CD4-positive, alpha-beta T cell (primary cell): Measurements from ENCODE around the gene ZSCAN31. TPM values are rescaled to one million over a fixed set of nuclear protein-coding genes. Genes with fewer than 3 reads are reported as not detected.

Experiments
- ATAC-seq: fragments of 200-7000 bp; cut with Tn5 transposase; one replicate; pipeline ENCODE4 v1.10.0; 2022; ENCODE audit warnings: mild to moderate bottlenecking; ENCODE audit not compliant: poor library complexity
- CTCF ChIA-PET: fragments of 350-600 bp; sonication (Branson Sonifier 250); formaldehyde crosslinking; loops from one replicate; lab custom pipeline; 2021; ENCODE audit warnings: antibody characterized with exemption, inconsistent platforms; lab: Charles Lee
- POLR2A ChIA-PET: fragments of 350-600 bp; sonication (Branson Sonifier 250); formaldehyde crosslinking; loops from one replicate; lab custom pipeline; 2021; ENCODE audit warnings: antibody characterized with exemption, inconsistent platforms; lab: Charles Lee
- DNase-seq, 14 experiments: peaks; one replicate each; pipeline ENCODE4 v3.0.0-alpha.2; 2013 to 2020; ENCODE audit warnings: mixed read lengths in 2 of 14
- H3K27ac ChIP-seq, 2 donors: one replicate each; pipeline versions ENCODE4 v1.5.1 to v1.7.0; 2013; ENCODE audit warnings: low read length in 2 of 2, low read depth in 1 of 2, mild to moderate bottlenecking in 1 of 2
- H3K27me3 ChIP-seq, 2 experiments: 1 replicate in 1 of 2; 2 replicates in 1 of 2; pipeline versions ENCODE4 v1.6.1 to v1.7.0; 2013; ENCODE audit warnings: low read length in 2 of 2, control low read depth in 1 of 2, mild to moderate bottlenecking in 1 of 2, moderate library complexity in 1 of 2; ENCODE audit not compliant: insufficient read depth in 2 of 2, control insufficient read depth in 1 of 2
- H3K36me3 ChIP-seq: one replicate; pipeline ENCODE4 v1.6.1; 2013; ENCODE audit warnings: low read length, control low read depth; ENCODE audit not compliant: insufficient read depth
- H3K4me1 ChIP-seq: one replicate; pipeline ENCODE4 v1.6.1; 2013; ENCODE audit warnings: low read length, control low read depth; ENCODE audit not compliant: insufficient read depth
- H3K4me3 ChIP-seq: one replicate; pipeline ENCODE4 v1.5.1; 2013; ENCODE audit warnings: mild to moderate bottlenecking, low read length, moderate library complexity
- H3K9me3 ChIP-seq, 2 experiments: 1 replicate in 1 of 2; 2 replicates in 1 of 2; pipeline versions ENCODE4 v1.6.1 to v1.7.0; 2013; ENCODE audit warnings: low read length in 2 of 2, mild to moderate bottlenecking in 2 of 2, control low read depth in 1 of 2, moderate library complexity in 1 of 2; ENCODE audit not compliant: control insufficient read depth in 1 of 2, insufficient read depth in 1 of 2
- H3K27ac Mint-ChIP-seq: one replicate; pipeline ENCODE4 v1.8.0; 2020; ENCODE audit warnings: mixed read lengths
- H3K27me3 Mint-ChIP-seq: one replicate; pipeline ENCODE4 v1.8.0; 2021; ENCODE audit warnings: mixed read lengths
- H3K36me3 Mint-ChIP-seq: one replicate; pipeline ENCODE4 v1.8.0; 2021; ENCODE audit warnings: low read depth, mixed read lengths
- H3K4me1 Mint-ChIP-seq: one replicate; pipeline ENCODE4 v1.8.0; 2021; ENCODE audit warnings: low read depth, mixed read lengths
- H3K4me3 Mint-ChIP-seq: one replicate; pipeline ENCODE4 v1.8.0; 2020; ENCODE audit warnings: mild to moderate bottlenecking, mixed read lengths
- H3K9me3 Mint-ChIP-seq: one replicate; pipeline ENCODE4 v1.8.0; 2020; ENCODE audit warnings: mixed read lengths
- CTCF ChIP-seq: fragments of 200-600 bp; IDR thresholded peaks from one replicate; pipeline ENCODE4 v1.8.0; 2022; ENCODE audit warnings: antibody characterized with exemption, mild to moderate bottlenecking
- intact Hi-C, 2 experiments: fragments of 100-400 bp; cut with DNase I in 1 of 2; cut with micrococcal nuclease in 1 of 2; formaldehyde crosslinking; loops; one replicate each; pipeline versions ENCODE4 v1.15.1 to v1.9.0; 2023 to 2025; cut with DNase I, micrococcal nuclease
- total RNA-seq, 174 experiments: library from RNA in 2 of 174; stranded (reverse) in 2 of 174; gene quantifications; one replicate each; pipeline ENCODE4 v1.2.3 and lab custom pipeline; 2021 to 2026

ZSCAN31 gene
- total RNA-seq, 2 experiments from 2014 or later = 0.88 to 1.1 TPM

- Mint-ChIP-seq H3K4me3 (no peak overlapping the region), H3K27me3 (peaks cover 27% of the 10 kb centered on the region), H3K36me3 (no peaks in the 10 kb centered on the region), H3K27ac (no peak overlapping the region), H3K9me3 (peaks cover 2% of the 10 kb centered on the region), H3K4me1 (no peaks in the 10 kb centered on the region)
- TF ChIP-seq CTCF = no peak
- CTCF ChIA-PET = interaction anchor here (2.1 kb wide), 1 partner anchor 16 kb away, joined by 6 read pairs; no protein-coding TSS in a partner anchor
- H3K27ac ChIP-seq = no peak overlapping the region
- peaks cover 0 to 1% of the 10 kb centered on the region in 2 experiments for H3K27me3 ChIP-seq
- H3K4me1 ChIP-seq = peaks cover 15% of the 10 kb centered on the region
- intact Hi-C loops = no loop called here
- H3K4me3 ChIP-seq = no peak overlapping the region
- H3K36me3 ChIP-seq = no peaks in the 10 kb centered on the region
- POLR2A ChIA-PET = no interaction called here
- no peak for DNase-seq
- ATAC-seq = no peak
- H3K9me3 ChIP-seq = peaks cover 0 to 4% of the 10 kb centered on the region in 2 experiments
These were observed 4.6 kb upstream of the ZSCAN31 start for GRCh38 chr6:28340310-28341095.

- no peak for DNase-seq
- H3K4me1 ChIP-seq = peaks cover 23% of the 10 kb centered on the region
- H3K36me3 ChIP-seq = no peaks in the 10 kb centered on the region
- H3K36me3 Mint-ChIP-seq = no peaks in the 10 kb centered on the region
- POLR2A ChIA-PET = interaction anchor here (1.0 to 2.2 kb wide), 4 partner anchors 12 to 195 kb away, joined by 3 to 13 read pairs (median 5); partner anchors contain the start of genes ZKSCAN3 and ZKSCAN8
- no peak for TF ChIP-seq CTCF
- peaks cover 0 to 4% of the 10 kb centered on the region in 2 experiments for H3K9me3 ChIP-seq
- H3K9me3 Mint-ChIP-seq = peaks cover 2% of the 10 kb centered on the region
- no peak overlapping the region for H3K27ac ChIP-seq
- no peak overlapping the region for H3K27ac Mint-ChIP-seq
- intact Hi-C loops = loop anchor here in 1 of 2 experiments (10.0 kb wide), 1 partner anchor 108 kb away; the partner anchor contains the start of gene ZSCAN23
- no peak overlapping the region for H3K4me3 Mint-ChIP-seq
- CTCF ChIA-PET = interaction anchor here (3.6 kb wide), 1 partner anchor 19 kb away, joined by 17 read pairs; no protein-coding TSS in a partner anchor
- H3K4me3 ChIP-seq = no peak overlapping the region
- peaks cover 5% of the 10 kb centered on the region for H3K4me1 Mint-ChIP-seq
- no peaks in the 10 kb centered on the region for H3K27me3 ChIP-seq
- H3K27me3 Mint-ChIP-seq = peaks cover 4% of the 10 kb centered on the region
- ATAC-seq = no peak
These were observed 1.2 kb upstream of the ZSCAN31 start for GRCh38 chr6:28337121-28337520.

GRCh38 chr6:28336284-28337120, 554 bp upstream of the ZSCAN31 start:
- intact Hi-C loops = loop anchor here in 1 of 2 experiments (10.0 kb wide), 1 partner anchor 108 kb away; the partner anchor contains the start of gene ZSCAN23
- CTCF ChIA-PET = interaction anchor here (1.3 to 3.6 kb wide), 2 partner anchors 19 to 67 kb away, joined by 4 to 17 read pairs; no protein-coding TSS in a partner anchor

More at GRCh38 chr6:28336284-28337120, 554 bp upstream of the ZSCAN31 start:
- Histone ChIP-seq H3K4me3 (peak overlapping the region; percentile 65), H3K4me1 (peaks cover 23% of the 10 kb centered on the region), H3K9me3 (peaks cover 0 to 4% of the 10 kb centered on the region in 2 experiments), H3K36me3 (no peaks in the 10 kb centered on the region), H3K27ac (peak overlapping the region; percentile 81 to 85), H3K27me3 (no peaks in the 10 kb centered on the region)
- H3K27ac Mint-ChIP-seq = no peak overlapping the region
- no peaks in the 10 kb centered on the region for H3K36me3 Mint-ChIP-seq
- TF ChIP-seq CTCF = no peak
- POLR2A ChIA-PET = interaction anchor here (1.0 to 2.2 kb wide), 11 partner anchors 13 to 559 kb away, joined by 3 to 18 read pairs (median 5); partner anchors contain the start of genes ZKSCAN3 and ZSCAN26
- ATAC-seq (peak; percentile 15), DNase-seq (peak in 7 of 14 experiments; percentile 2 to 68 (median 27))
- H3K27me3 Mint-ChIP-seq = peaks cover 2% of the 10 kb centered on the region
- no peak overlapping the region for H3K4me3 Mint-ChIP-seq
- H3K9me3 Mint-ChIP-seq = peaks cover 2% of the 10 kb centered on the region
- peaks cover 5% of the 10 kb centered on the region for H3K4me1 Mint-ChIP-seq
